Fibroblast of lung (primary cell): ENCODE measurements around the gene NPS. TPM values are rescaled to one million over a fixed set of nuclear protein-coding genes. Genes with fewer than 3 reads are reported as not detected.

Source experiments
- DNase-seq, 2 donors: peaks; one replicate each; pipeline versions ENCODE4 v3.0.0 to v3.0.0-alpha.2; 2010; ENCODE audit warnings: low read depth in 2 of 2
- H2AFZ ChIP-seq: 2 replicates; pipeline ENCODE4 v1.5.1; 2012; ENCODE audit warnings: low read length, control low read depth, inconsistent platforms
- H3K27ac ChIP-seq: 2 replicates; pipeline ENCODE4 v1.5.1; 2011; ENCODE audit warnings: low read length, control low read depth; ENCODE audit not compliant: insufficient read depth
- H3K27me3 ChIP-seq: 2 replicates; pipeline ENCODE4 v1.5.1; 2011; ENCODE audit warnings: mild to moderate bottlenecking, low read length; ENCODE audit not compliant: control insufficient read depth, insufficient read depth
- H3K36me3 ChIP-seq: 2 replicates; pipeline ENCODE4 v1.5.1; 2011; ENCODE audit warnings: low read length; ENCODE audit not compliant: control insufficient read depth, insufficient read depth
- H3K4me1 ChIP-seq: 2 replicates; pipeline ENCODE4 v1.5.1; 2011; ENCODE audit warnings: low read length; ENCODE audit not compliant: control insufficient read depth, insufficient read depth; ENCODE audit errors: extremely low read depth
- H3K4me2 ChIP-seq: 2 replicates; pipeline ENCODE4 v1.5.1; 2011; ENCODE audit warnings: low read length, control low read depth; ENCODE audit not compliant: insufficient read depth; ENCODE audit errors: extremely low read depth
- H3K4me3 ChIP-seq, 4 experiments: fragments of 200-600 bp in 1 of 4; sonication (generic) in 1 of 4; replicated peaks in 1 of 4; 2 replicates each; pipeline ENCODE4 v1.5.1; 2011 to 2016; ENCODE audit warnings: low read length in 4 of 4, low read depth in 3 of 4, mild to moderate bottlenecking in 3 of 4, control low read depth in 2 of 4, inconsistent platforms in 1 of 4, mixed read lengths in 1 of 4; ENCODE audit not compliant: insufficient read depth in 1 of 4; ENCODE audit errors: control extremely low read depth in 1 of 4
- H3K79me2 ChIP-seq: 2 replicates; pipeline ENCODE4 v1.5.1; 2012; ENCODE audit warnings: mild to moderate bottlenecking, low read length, inconsistent platforms; ENCODE audit not compliant: control insufficient read depth, insufficient read depth
- H3K9ac ChIP-seq: 2 replicates; pipeline ENCODE4 v1.5.1; 2011; ENCODE audit warnings: mild to moderate bottlenecking, low read length, control low read depth; ENCODE audit not compliant: insufficient read depth
- H3K9me3 ChIP-seq: 2 replicates; pipeline ENCODE4 v1.5.1; 2012; ENCODE audit warnings: low read depth, low read length; ENCODE audit not compliant: control insufficient read depth, insufficient read depth
- H4K20me1 ChIP-seq: 2 replicates; pipeline ENCODE4 v1.5.1; 2011; ENCODE audit warnings: low read length; ENCODE audit not compliant: control insufficient read depth, insufficient read depth; ENCODE audit errors: extremely low read depth
- CTCF ChIP-seq, 2 donors: IDR thresholded peaks in 1 of 2; conservative IDR thresholded peaks in 1 of 2; 1 replicate in 1 of 2; 2 replicates in 1 of 2; pipeline ENCODE4 v1.5.1; 2011 to 2012; ENCODE audit warnings: low read length in 2 of 2, control low read depth in 1 of 2, inconsistent platforms in 1 of 2, low read depth in 1 of 2, mild to moderate bottlenecking in 1 of 2
- EZH2 ChIP-seq: IDR thresholded peaks from 2 replicates; pipeline ENCODE4 v1.5.1; 2012; ENCODE audit warnings: low read length, control low read depth, mild to moderate bottlenecking; ENCODE audit errors: missing control alignments
- polyA plus RNA-seq, 2 donors: library from polyadenylated mRNA; depleted of rRNA in 1 of 2; stranded (reverse) in 1 of 2; unstranded in 1 of 2; fragments of >200 nt; gene quantifications; 2 replicates each; pipeline ENCODE4 v1.2.1, GENCODE V29; 2011 to 2012; ENCODE audit warnings: missing spikeins in 1 of 2
- total RNA-seq: library from RNA; depleted of rRNA; stranded (reverse); fragments of >200 nt; gene quantifications from 2 replicates; pipeline ENCODE4 v1.2.1, GENCODE V29; 2014

The NPS gene
- total and polyA plus RNA-seq, 2 donors (not counting 1 experiment from before 2014, with no cell fraction given): not detected

DNA sequence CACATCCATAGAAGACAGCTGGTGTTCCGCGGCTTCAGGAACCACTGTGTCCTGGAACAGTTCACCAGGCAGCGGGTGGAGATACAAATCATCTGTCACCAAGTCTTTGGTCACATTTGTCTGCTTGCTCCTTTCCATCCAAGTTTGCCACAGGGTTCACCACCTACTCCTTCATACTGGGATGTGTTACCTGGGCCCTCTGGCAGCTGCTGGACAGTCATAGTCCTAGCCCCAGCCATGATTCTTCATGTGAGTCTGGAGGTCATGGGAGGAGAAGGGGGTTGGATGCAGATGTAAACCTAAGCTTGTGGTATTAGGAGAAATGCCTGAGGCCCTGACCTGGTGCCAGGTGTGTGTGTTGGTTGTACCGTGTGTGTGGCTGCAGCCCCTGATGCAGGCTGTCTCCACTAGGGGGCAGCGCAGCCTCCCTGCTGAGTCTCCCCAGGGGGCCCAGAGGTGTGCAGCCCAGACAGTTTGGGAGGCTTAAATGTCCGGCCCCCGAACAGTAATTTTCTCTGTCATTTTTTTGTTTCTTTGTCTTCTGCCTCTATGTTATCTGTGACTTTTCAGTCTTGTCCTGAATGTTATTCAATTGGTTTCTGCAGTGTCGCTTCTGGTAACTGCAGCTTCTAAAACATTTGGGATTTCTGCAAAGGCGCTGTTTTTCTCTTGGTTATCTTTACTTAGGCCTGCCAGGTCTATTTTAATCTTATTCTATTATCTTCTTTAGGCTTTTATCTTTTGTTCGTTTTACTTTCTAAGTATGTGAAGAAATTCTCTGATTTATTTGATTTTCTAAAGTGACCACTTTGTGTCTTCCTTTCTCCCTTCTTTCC is 14.8 kb downstream of the NPS start:
- Histone ChIP-seq H3K9ac (no peak overlapping the region), H3K27ac (no peak overlapping the region), H3K4me2 (no peak overlapping the region), H3K27me3 (no peaks in the 10 kb centered on the region), H3K79me2 (no peaks in the 10 kb centered on the region), H3K36me3 (no peaks in the 10 kb centered on the region), H2AFZ (no peak overlapping the region), H3K4me1 (no peaks in the 10 kb centered on the region), H3K9me3 (no peaks in the 10 kb centered on the region), H4K20me1 (no peaks in the 10 kb centered on the region), H3K4me3 (no peak overlapping the region)
- no peak for TF ChIP-seq EZH2
- peak in 1 of 2 donors; percentile 9 for TF ChIP-seq CTCF (conservative IDR thresholded peaks at IDR 0.05 in 1 of 2, IDR thresholded peaks at IDR 0.05 in 1 of 2; ENCODE audit: low read depth in 1 of 2, low read length in 2 of 2)
- no peak for DNase-seq

DNA sequence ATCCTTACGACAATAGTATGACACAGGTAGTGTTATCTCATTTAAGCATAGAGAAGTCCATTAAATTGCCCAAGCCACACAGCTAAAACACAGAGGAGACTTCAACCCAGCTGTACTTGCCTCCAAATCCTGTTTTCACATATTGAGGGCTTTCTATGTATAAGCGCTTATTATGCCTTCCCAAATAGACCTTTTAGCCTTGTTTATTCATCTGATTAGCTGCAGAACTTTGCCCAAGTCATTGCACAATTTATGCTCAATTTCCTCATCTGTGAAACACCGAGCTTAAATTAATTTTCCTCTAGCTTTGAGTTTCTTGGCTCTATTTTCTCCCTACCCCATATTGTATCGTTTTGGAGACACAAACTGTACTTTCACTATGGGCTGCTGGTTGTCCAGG is 15.5 kb downstream of the NPS start:
- TF ChIP-seq CTCF (conservative IDR thresholded peaks at IDR 0.05 in 1 of 2, IDR thresholded peaks at IDR 0.05 in 1 of 2; ENCODE audit: low read depth in 1 of 2, low read length in 2 of 2) (no peak), EZH2 (no peak)
- Histone ChIP-seq H3K27ac (no peak overlapping the region), H3K4me1 (no peaks in the 10 kb centered on the region), H3K4me2 (no peak overlapping the region), H3K9me3 (no peaks in the 10 kb centered on the region), H3K9ac (no peak overlapping the region), H3K27me3 (no peaks in the 10 kb centered on the region), H3K79me2 (no peaks in the 10 kb centered on the region), H3K36me3 (no peaks in the 10 kb centered on the region), H2AFZ (no peak overlapping the region), H3K4me3 (no peak overlapping the region), H4K20me1 (no peaks in the 10 kb centered on the region)
- DNase-seq: no peak

- Histone ChIP-seq H3K9me3 (no peaks in the 10 kb centered on the region), H3K36me3 (no peaks in the 10 kb centered on the region), H3K79me2 (no peaks in the 10 kb centered on the region), H3K4me1 (no peaks in the 10 kb centered on the region), H2AFZ (no peak overlapping the region), H3K27me3 (no peaks in the 10 kb centered on the region), H3K4me3 (no peak overlapping the region), H3K4me2 (no peak overlapping the region), H4K20me1 (no peaks in the 10 kb centered on the region), H3K27ac (no peak overlapping the region), H3K9ac (no peak overlapping the region)
- no peak for DNase-seq
- TF ChIP-seq EZH2 (no peak), CTCF (conservative IDR thresholded peaks at IDR 0.05 in 1 of 2, IDR thresholded peaks at IDR 0.05 in 1 of 2; ENCODE audit: low read depth in 1 of 2, low read length in 2 of 2) (no peak)
These were observed 16.5 kb downstream of the NPS start for GRCh38 chr10:127565583-127565982.
